ENCODE results near the gene NSUN4. TPM values are rescaled to one million over a fixed set of nuclear protein-coding genes. Genes with fewer than 3 reads are reported as not detected.
"Not testable (repeated sequence)": the region's sequence is repeated elsewhere in the genome, so short reads cannot be mapped to it uniquely, and the experiment has no call there.

NSUN4 gene
- total and polyA plus RNA-seq, 2 of the 13 experiments (the other 11 are each of a cell fraction or from before 2014, with no cell fraction given) = 21.5 to 23.5 TPM

- H4K20me1 ChIP-seq (ENCODE audit: insufficient read depth, low read length); H3K9ac ChIP-seq (ENCODE audit: insufficient read depth, low read depth, low read length); POLR2A ChIA-PET; H3K27ac ChIP-seq (ENCODE audit: extremely low read length, insufficient read depth, low read length); H3K9me3 ChIP-seq (ENCODE audit: low read length); ATAC-seq; DNase-seq (ENCODE audit: low spot score); BruUV-seq (replicated peaks); H2AFZ ChIP-seq (ENCODE audit: low read length); intact Hi-C loops (cut with micrococcal nuclease; ENCODE audit: unreplicated experiment); CTCF ChIA-PET (ENCODE audit: low intra/inter-chr PET ratio, low total read pairs); FAIRE-seq; H3K79me2 ChIP-seq (ENCODE audit: insufficient read depth, low read length); H3K4me3 ChIP-seq (replicated peaks in 1 of 3; ENCODE audit: insufficient read depth in 1 of 3, low read depth in 2 of 3, low read length in 3 of 3); H3K27me3 ChIP-seq (ENCODE audit: control insufficient read depth in 1 of 2, insufficient read depth in 2 of 2, low read length in 2 of 2); in situ Hi-C loops (cut with HindIII; ENCODE audit: extremely low pct_ligation_motif_present, low pct_unique_long_range_greater_than_20kb); H3K36me3 ChIP-seq (replicated peaks in 1 of 2; ENCODE audit: control insufficient read depth in 1 of 2, insufficient read depth in 2 of 2, low read length in 2 of 2): not testable (repeated sequence)
- TF ChIP-seq ZNF263 (CRISPR knock-in tag; IDR thresholded peaks at IDR 0.05) (peak; percentile 17; the same call in 1 of the 2 replicates), ZBTB38 (CRISPR knock-in tag; IDR thresholded peaks at IDR 0.05) (peak; percentile 46; the same call in 1 of the 2 replicates)
- peaks cover 12% of the 10 kb centered on the region for H3K4me1 ChIP-seq (ENCODE audit: insufficient read depth, low read length)
- H3K4me2 ChIP-seq (ENCODE audit: low read depth, low read length) = 0 out of 2 replicates have a peak overlapping the region, but pooled peaks have one; percentile 12
- 64% methylated on average over 21 of the region's 24 CpGs for WGBS (ENCODE audit: low lambda C conversion rate)
Measured at GRCh38 chr1:46331786-46332540, 8.6 kb upstream of the NSUN4 start.

- H4K20me1 ChIP-seq (ENCODE audit: insufficient read depth, low read length) = no peaks in the 10 kb centered on the region
- no peak overlapping the region for H3K4me3 ChIP-seq (replicated peaks in 1 of 3; ENCODE audit: insufficient read depth in 1 of 3, low read depth in 2 of 3, low read length in 3 of 3)
- no TSS peak for BruUV-seq (replicated peaks)
- intact Hi-C loops (cut with micrococcal nuclease; ENCODE audit: unreplicated experiment) (loop anchor here (1.0 kb wide), 1 partner anchor 15 kb away; no protein-coding TSS in a partner anchor), in situ Hi-C loops (cut with HindIII; ENCODE audit: extremely low pct_ligation_motif_present, low pct_unique_long_range_greater_than_20kb) (no loop called here)
- DNase-seq (ENCODE audit: low spot score) (peak; percentile 63), FAIRE-seq (peak; percentile 90), ATAC-seq (peak; percentile 97)
- H3K27me3 ChIP-seq (ENCODE audit: control insufficient read depth in 1 of 2, insufficient read depth in 2 of 2, low read length in 2 of 2) = no peaks in the 10 kb centered on the region
- H3K4me1 ChIP-seq (ENCODE audit: insufficient read depth, low read length) = peaks cover 13% of the 10 kb centered on the region
- H3K9ac ChIP-seq (ENCODE audit: insufficient read depth, low read depth, low read length) = no peak overlapping the region
- no peak overlapping the region for H3K27ac ChIP-seq (ENCODE audit: extremely low read length, insufficient read depth, low read length)
- POLR2A ChIA-PET = interaction anchor here (1.4 to 1.8 kb wide), 2 partner anchors 14 to 30 kb away, joined by 8 to 10 read pairs; partner anchors contain the start of genes LRRC41 and UQCRH
- no peaks in the 10 kb centered on the region for H3K9me3 ChIP-seq (ENCODE audit: low read length)
- WGBS (ENCODE audit: low lambda C conversion rate) = 43% methylated on average over 9 of the region's 9 CpGs
- CTCF ChIA-PET (ENCODE audit: low intra/inter-chr PET ratio, low total read pairs) = interaction anchor here (3.2 kb wide), 1 partner anchor 14 kb away, joined by 47 read pairs; no protein-coding TSS in a partner anchor
- H3K36me3 ChIP-seq (replicated peaks in 1 of 2; ENCODE audit: control insufficient read depth in 1 of 2, insufficient read depth in 2 of 2, low read length in 2 of 2) = no peaks in the 10 kb centered on the region
- no peaks in the 10 kb centered on the region for H3K79me2 ChIP-seq (ENCODE audit: insufficient read depth, low read length)
- H3K4me2 ChIP-seq (ENCODE audit: low read depth, low read length) = 0 out of 2 replicates have a peak overlapping the region, but pooled peaks have one; percentile 32
- H2AFZ ChIP-seq (ENCODE audit: low read length) = no peak overlapping the region
- TF ChIP-seq KDM2A (CRISPR knock-in tag; IDR thresholded peaks at IDR 0.05; ENCODE audit: borderline replicate concordance, low read depth) (no peak), IKZF4 (CRISPR knock-in tag; IDR thresholded peaks at IDR 0.05; ENCODE audit: borderline replicate concordance, low read depth, not compliant biosample characterization) (no peak), ARID5B (CRISPR knock-in tag; IDR thresholded peaks at IDR 0.05) (peak; percentile 12; the same call in 1 of the 2 replicates), RNF219 (CRISPR knock-in tag; IDR thresholded peaks at IDR 0.05) (no peak), ZNF446 (CRISPR knock-in tag; IDR thresholded peaks at IDR 0.05) (no peak)
Measured at GRCh38 chr1:46333300-46334029, 7.1 kb upstream of the NSUN4 start.

All from HepG2 (cell line).